IMR-90 (cell line): ENCODE measurements around the gene SGTB. TPM values are rescaled to one million over a fixed set of nuclear protein-coding genes. Genes with fewer than 3 reads are reported as not detected.
A peak's percentile ranks its signal among the peaks of the same experiment; 100 is the strongest.

Experiments used
- ATAC-seq: fragments of 200-7000 bp; cut with Tn5 transposase; 2 replicates; pipeline ENCODE4 v1.9.1; 2020; ENCODE audit warnings: low read depth, mild to moderate bottlenecking, moderate library complexity
- BruUV-seq: library from RNA; stranded (reverse); fragments of 400-500 nt; replicated peaks from 2 replicates; lab custom pipeline; 2021; lab: Mats Ljungman, UMichigan
- CTCF ChIA-PET: fragments of 300-600 bp; formaldehyde crosslinking; extraction: SDS; loops from one replicate; lab custom pipeline; 2021; ENCODE audit warnings: antibody characterized with exemption; lab: Yijun Ruan, JAX
- POLR2A ChIA-PET: fragments of 300-600 bp; sonication (Branson Sonifier 250); formaldehyde crosslinking; loops from one replicate; lab custom pipeline; 2022; ENCODE audit warnings: antibody characterized with exemption; ENCODE audit not compliant: unreplicated experiment; lab: Charles Lee
- DNase-seq: peaks from one replicate; pipeline ENCODE4 v3.0.0; 2013
- H2AFZ ChIP-seq: replicated peaks from 2 replicates; pipeline ENCODE3; 2013; ENCODE audit warnings: low read length, mild to moderate bottlenecking; ENCODE audit not compliant: poor library complexity
- H2AK5ac ChIP-seq: 2 replicates; pipeline ENCODE4 v1.6.1; 2013; ENCODE audit warnings: low read depth, low read length, inconsistent platforms
- H2AK9ac ChIP-seq: replicated peaks from 2 replicates; pipeline ENCODE3; 2013; ENCODE audit warnings: mild to moderate bottlenecking, low read depth, low read length, moderate library complexity; ENCODE audit not compliant: poor library complexity
- H2BK120ac ChIP-seq: 2 replicates; pipeline ENCODE4 v1.6.1; 2013; ENCODE audit warnings: low read depth, low read length, inconsistent platforms
- H2BK15ac ChIP-seq: 3 replicates; pipeline ENCODE4 v1.6.1; 2013; ENCODE audit warnings: low read depth, low read length, inconsistent platforms
- H2BK20ac ChIP-seq: 2 replicates; pipeline ENCODE4 v1.6.1; 2013; ENCODE audit warnings: low read depth, mild to moderate bottlenecking, inconsistent platforms, low read length, moderate library complexity
- H2BK5ac ChIP-seq: 2 replicates; pipeline ENCODE4 v1.6.1; 2013; ENCODE audit warnings: mild to moderate bottlenecking, low read depth, low read length, inconsistent platforms; ENCODE audit not compliant: poor library complexity, severe bottlenecking
- H3K14ac ChIP-seq: replicated peaks from 2 replicates; pipeline ENCODE4 v1.6.1; 2013; ENCODE audit warnings: low read depth, low read length, inconsistent platforms
- H3K18ac ChIP-seq: 2 replicates; pipeline ENCODE4 v1.6.1; 2013; ENCODE audit warnings: low read depth, low read length, control low read depth
- H3K23ac ChIP-seq: 2 replicates; pipeline ENCODE4 v1.6.1; 2013; ENCODE audit warnings: low read depth, low read length, inconsistent platforms
- H3K27ac ChIP-seq: 2 replicates; pipeline ENCODE4 v1.5.1; 2013; ENCODE audit warnings: mild to moderate bottlenecking, control low read depth, low read length; ENCODE audit not compliant: insufficient read depth
- H3K27me3 ChIP-seq: 2 replicates; pipeline ENCODE4 v1.6.1; 2013; ENCODE audit warnings: low read length; ENCODE audit not compliant: control insufficient read depth, insufficient read depth
- H3K36me3 ChIP-seq: 2 replicates; pipeline ENCODE4 v1.6.1; 2013; ENCODE audit warnings: low read length, mixed read lengths; ENCODE audit not compliant: control insufficient read depth, insufficient read depth
- H3K4ac ChIP-seq: 2 replicates; pipeline ENCODE4 v1.6.1; 2013; ENCODE audit warnings: low read depth, low read length, inconsistent platforms
- H3K4me1 ChIP-seq: 2 replicates; pipeline ENCODE4 v1.6.1; 2013; ENCODE audit warnings: low read length, mixed read lengths; ENCODE audit not compliant: control insufficient read depth, insufficient read depth
- H3K4me2 ChIP-seq: 2 replicates; pipeline ENCODE4 v1.6.1; 2013; ENCODE audit warnings: low read depth, mild to moderate bottlenecking, control low read depth, low read length, moderate library complexity
- H3K4me3 ChIP-seq: 2 replicates; pipeline ENCODE4 v1.5.1; 2013; ENCODE audit warnings: low read depth, mild to moderate bottlenecking, control low read depth, low read length, moderate library complexity; ENCODE audit not compliant: insufficient read depth
- H3K56ac ChIP-seq: 2 replicates; pipeline ENCODE4 v1.6.1; 2013; ENCODE audit warnings: low read length, inconsistent platforms; ENCODE audit not compliant: insufficient read depth; ENCODE audit errors: extremely low read depth
- H3K79me1 ChIP-seq, 2 experiments: 2 replicates each; pipeline ENCODE4 v1.6.1; 2013; ENCODE audit warnings: low read length in 2 of 2, inconsistent platforms in 1 of 2, low read depth in 1 of 2
- H3K9ac ChIP-seq: 2 replicates; pipeline ENCODE4 v1.6.1; 2013; ENCODE audit warnings: low read depth, low read length, control low read depth
- H3K9me1 ChIP-seq: 2 replicates; pipeline ENCODE4 v1.6.1; 2013; ENCODE audit warnings: low read length, inconsistent platforms; ENCODE audit not compliant: insufficient read depth
- H3K9me3 ChIP-seq: 2 replicates; pipeline ENCODE4 v1.6.1; 2013; ENCODE audit warnings: low read length; ENCODE audit not compliant: control insufficient read depth, insufficient read depth
- H4K20me1 ChIP-seq: 2 replicates; pipeline ENCODE4 v1.6.1; 2013; ENCODE audit warnings: low read length, inconsistent platforms; ENCODE audit not compliant: insufficient read depth
- H4K5ac ChIP-seq: 2 replicates; pipeline ENCODE4 v1.6.1; 2013; ENCODE audit warnings: mild to moderate bottlenecking, low read depth, low read length, control low read depth
- H4K8ac ChIP-seq, 2 experiments: 2 replicates each; pipeline ENCODE4 v1.6.1; 2013; ENCODE audit warnings: low read depth in 2 of 2, low read length in 2 of 2, control low read depth in 1 of 2, inconsistent platforms in 1 of 2
- H4K91ac ChIP-seq: 2 replicates; pipeline ENCODE4 v1.6.1; 2013; ENCODE audit warnings: low read depth, low read length, inconsistent platforms; ENCODE audit not compliant: insufficient read depth
- CEBPB ChIP-seq: IDR thresholded peaks from 2 replicates; pipeline ENCODE4 v1.6.1; 2012; ENCODE audit warnings: low read depth, low read length, improper control_type of control experiment
- RCOR1 ChIP-seq: IDR thresholded peaks from 2 replicates; pipeline ENCODE4 v1.6.1; 2012; ENCODE audit warnings: mild to moderate bottlenecking, low read length, improper control_type of control experiment; ENCODE audit not compliant: insufficient replicate concordance
- WGBS, 2 experiments: methylation state at CpG; one replicate each; pipeline versions ENCODE4 v1.1.5 to v1.1.7; 2013; ENCODE audit warnings: missing lambda C conversion rate in 2 of 2; ENCODE audit not compliant: insufficient read length in 1 of 2; ENCODE audit errors: extremely low coverage in 2 of 2; 5-methylcytosine and 5-hydroxymethylcytosine counted together
- dilution Hi-C: fragments of 300-500 bp; cut with HindIII; formaldehyde crosslinking; loops from one replicate; pipeline ENCODE4 v1.14.3; 2018; ENCODE audit warnings: low sequenced_read_pairs; ENCODE audit not compliant: unreplicated experiment
- in situ Hi-C: fragments of 300-500 bp; cut with MboI; formaldehyde crosslinking; loops from 3 replicates; pipeline ENCODE4 v1.14.3; 2019; ENCODE audit warnings: low sequenced_read_pairs, inconsistent platforms, mixed read lengths
- intact Hi-C: fragments of 100-400 bp; cut with micrococcal nuclease; formaldehyde crosslinking; loops from 2 replicates; pipeline ENCODE4 v1.10.0; 2022
- polyA plus RNA-seq, 3 experiments: library from polyadenylated mRNA; depleted of rRNA; stranded (reverse); fragments of >200 nt; gene quantifications; 2 replicates each; pipeline ENCODE4 v1.2.3, GENCODE V29; 2012; ENCODE audit warnings: low replicate concordance in 1 of 3
- total RNA-seq: library from RNA; depleted of rRNA; stranded (reverse); fragments of >200 nt; gene quantifications from 2 replicates; pipeline ENCODE4 v1.2.3, GENCODE V29; 2012; rRNA removed

The SGTB gene
- total and polyA plus RNA-seq, 2 of the 4 experiments (the other 2 are of a cell fraction), result 7.5 to 15.1 TPM

DNA sequence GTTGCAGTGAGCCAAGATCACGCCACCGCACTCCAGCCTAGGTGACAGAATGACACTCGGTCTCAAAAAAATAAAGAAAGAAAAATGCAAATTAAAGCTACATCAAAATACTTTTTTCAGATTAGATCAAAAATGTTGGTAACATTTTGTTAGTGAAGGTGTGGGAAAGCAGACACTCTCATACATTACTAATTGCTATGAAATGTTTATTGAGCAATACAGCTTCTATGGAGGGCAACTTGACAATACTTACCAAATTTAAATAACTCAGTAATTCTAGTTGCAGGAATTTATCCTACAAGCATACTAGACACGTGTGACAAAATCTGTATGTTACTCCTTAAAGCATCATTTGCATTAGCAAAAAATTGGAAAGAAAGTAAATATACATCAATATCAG lies 101.9 kb downstream of the SGTB start:
- Histone ChIP-seq H3K9me1 (0 out of 2 replicates have a peak, but pooled peaks cover 2% of the 10 kb centered on the region), H3K9me3 (no peaks in the 10 kb centered on the region), H2BK15ac (no peak overlapping the region), H3K9ac (no peak overlapping the region), H2AFZ (no peak overlapping the region), H3K27me3 (no peaks in the 10 kb centered on the region), H4K5ac (no peak overlapping the region), H2AK5ac (no peak overlapping the region), H3K4me2 (no peak overlapping the region), H4K20me1 (peaks cover 7% of the 10 kb centered on the region; the same call in 1 of the 2 replicates), H3K4ac (no peak overlapping the region), H2BK20ac (no peak overlapping the region), H3K4me1 (no peaks in the 10 kb centered on the region), H3K56ac (no peak overlapping the region), H3K4me3 (no peak overlapping the region), H3K36me3 (peaks cover 7% of the 10 kb centered on the region), H2BK120ac (no peak overlapping the region), H4K91ac (no peak overlapping the region), H4K8ac (no peak overlapping the region), H3K79me1 (peaks cover 15 to 34% of the 10 kb centered on the region in 2 experiments), H2AK9ac (no peak overlapping the region), H3K27ac (no peak overlapping the region), H3K14ac (no peak overlapping the region), H2BK5ac (no peak overlapping the region), H3K23ac (no peak overlapping the region), H3K18ac (no peak overlapping the region)
- dilution Hi-C loops, result no loop called here
- DNase-seq (no peak), ATAC-seq (no peak)
- POLR2A ChIA-PET, result no interaction called here
- intact Hi-C loops, result loop anchor here (10.0 kb wide), 1 partner anchor 525 kb away; the partner anchor contains the start of gene SREK1
- TF ChIP-seq RCOR1, result no peak
- 0 out of 2 replicates have a peak, but pooled peaks have one; percentile 36 for TF ChIP-seq CEBPB
- no TSS peak for BruUV-seq
- CTCF ChIA-PET, result no interaction called here
- WGBS, 2 experiments, result no CpG with 5 or more reads among the region's 4 CpGs
- in situ Hi-C loops, result no loop called here

Other genes with a start within 250 kb of the SGTB start
- 160 and 173 TPM in 2 replicates for gene ADAMTS6, start 240.2 kb downstream of the SGTB start, total RNA-seq
- gene ADAMTS6, start 240.2 kb downstream of the SGTB start, polyA plus RNA-seq (2012; rRNA removed), result 21.0 and 23.9 TPM in 2 replicates
- 5.6 and 13.6 TPM in 2 replicates for gene CENPK, start 158.9 kb downstream of the SGTB start, total RNA-seq
- gene CENPK, start 158.9 kb downstream of the SGTB start, polyA plus RNA-seq (2012; rRNA removed), result 6.6 and 9.4 TPM in 2 replicates
- 17.9 and 30.8 TPM in 2 replicates for gene PPWD1, start 158.8 kb downstream of the SGTB start, total RNA-seq
- 8.4 and 12.5 TPM in 2 replicates for gene PPWD1, start 158.8 kb downstream of the SGTB start, polyA plus RNA-seq (2012; rRNA removed)
- 28.9 and 33.1 TPM in 2 replicates for gene TRIM23, start 97.8 kb downstream of the SGTB start, total RNA-seq
- 3.7 and 4.1 TPM in 2 replicates for gene TRIM23, start 97.8 kb downstream of the SGTB start, polyA plus RNA-seq (2012; rRNA removed)
- 2.5 and 3.9 TPM in 2 replicates for gene SHLD3, start 97.1 kb downstream of the SGTB start, total RNA-seq
- gene SHLD3, start 97.1 kb downstream of the SGTB start, polyA plus RNA-seq (2012; rRNA removed), result 1.6 and 1.7 TPM in 2 replicates
- gene TRAPPC13, start 97.1 kb downstream of the SGTB start, total RNA-seq, result 17.2 and 26.7 TPM in 2 replicates
- gene TRAPPC13, start 97.1 kb downstream of the SGTB start, polyA plus RNA-seq (2012; rRNA removed), result 9.6 and 10.1 TPM in 2 replicates
- 37.1 and 50.3 TPM in 2 replicates for gene NLN, start 96 bp upstream of the SGTB start, total RNA-seq
- gene NLN, start 96 bp upstream of the SGTB start, polyA plus RNA-seq (2012; rRNA removed), result 14.2 and 19.1 TPM in 2 replicates
- 70.1 and 107 TPM in 2 replicates for gene ERBIN, start 204.5 kb upstream of the SGTB start, total RNA-seq
- 23.5 and 25.8 TPM in 2 replicates for gene ERBIN, start 204.5 kb upstream of the SGTB start, polyA plus RNA-seq (2012; rRNA removed)